NCI-H1694 treated with DMSO at 0.1 percent for 48 hours (cell line): ENCODE results near the gene EPHA3.

Experiments
- DNase-seq: peaks from one replicate; lab custom pipeline; 2025; lab: John Stamatoyannopoulos, UW

EPHA3 gene

DNA sequence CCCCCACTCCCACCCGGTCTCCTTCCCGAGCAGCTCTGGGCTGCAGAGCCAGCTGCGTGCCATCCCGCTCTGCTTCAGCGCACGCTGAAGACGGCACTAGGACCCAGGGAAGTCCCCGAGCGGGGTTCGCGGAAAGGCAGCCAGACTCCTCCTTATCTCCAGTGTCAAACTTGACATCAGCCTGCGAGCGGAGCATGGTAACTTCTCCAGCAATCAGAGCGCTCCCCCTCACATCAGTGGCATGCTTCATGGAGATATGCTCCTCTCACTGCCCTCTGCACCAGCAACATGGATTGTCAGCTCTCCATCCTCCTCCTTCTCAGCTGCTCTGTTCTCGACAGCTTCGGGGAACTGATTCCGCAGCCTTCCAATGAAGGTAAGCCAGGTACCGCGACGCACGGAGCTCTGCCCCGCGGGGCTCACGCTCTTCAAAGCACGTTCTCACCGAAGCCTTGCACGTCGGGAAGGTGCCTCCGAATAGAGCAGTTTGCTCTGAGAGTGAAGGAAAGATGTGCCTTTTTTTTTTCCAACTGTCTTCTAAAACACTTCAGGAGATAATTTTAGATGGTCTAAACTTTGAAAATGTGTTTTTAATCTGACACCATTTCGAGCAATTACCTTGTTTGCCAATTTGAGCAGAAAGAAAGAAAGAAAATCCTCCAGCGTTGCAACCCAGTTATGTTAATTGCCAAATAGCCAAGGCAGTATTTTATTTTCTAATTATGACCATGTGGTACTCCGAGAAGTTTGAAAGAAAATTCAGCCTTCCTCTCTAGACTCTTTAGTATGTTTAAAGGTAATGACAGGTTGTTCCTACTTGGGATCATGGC, at the start of gene EPHA3:
Gene EPHA3, plus strand, starts transcription at position 161 of the 830 bp plus-strand sequence. Its CDS starts 128 bp downstream, at position 289.
- DNase-seq, result peak; percentile 16

DNA sequence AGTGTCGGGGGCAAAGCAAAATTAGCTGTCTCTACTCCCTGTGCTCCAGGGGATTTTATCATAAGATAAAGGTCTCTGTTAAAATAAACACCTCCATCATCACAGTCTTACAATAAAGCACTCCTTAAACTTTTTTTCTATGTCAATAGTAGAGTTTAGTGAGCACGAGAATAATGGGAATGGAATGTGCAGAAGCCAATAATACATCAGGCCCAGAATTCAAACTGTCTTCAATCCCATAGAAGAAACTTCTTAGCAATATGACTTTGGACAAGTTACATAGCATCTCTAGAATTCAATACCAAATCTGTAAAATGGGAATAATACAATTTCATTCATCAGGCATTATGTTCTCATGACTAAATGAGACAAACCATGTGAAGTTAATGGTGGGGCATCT, 49.0 kb upstream of the EPHA3 start:
- DNase-seq, result no peak

DNA sequence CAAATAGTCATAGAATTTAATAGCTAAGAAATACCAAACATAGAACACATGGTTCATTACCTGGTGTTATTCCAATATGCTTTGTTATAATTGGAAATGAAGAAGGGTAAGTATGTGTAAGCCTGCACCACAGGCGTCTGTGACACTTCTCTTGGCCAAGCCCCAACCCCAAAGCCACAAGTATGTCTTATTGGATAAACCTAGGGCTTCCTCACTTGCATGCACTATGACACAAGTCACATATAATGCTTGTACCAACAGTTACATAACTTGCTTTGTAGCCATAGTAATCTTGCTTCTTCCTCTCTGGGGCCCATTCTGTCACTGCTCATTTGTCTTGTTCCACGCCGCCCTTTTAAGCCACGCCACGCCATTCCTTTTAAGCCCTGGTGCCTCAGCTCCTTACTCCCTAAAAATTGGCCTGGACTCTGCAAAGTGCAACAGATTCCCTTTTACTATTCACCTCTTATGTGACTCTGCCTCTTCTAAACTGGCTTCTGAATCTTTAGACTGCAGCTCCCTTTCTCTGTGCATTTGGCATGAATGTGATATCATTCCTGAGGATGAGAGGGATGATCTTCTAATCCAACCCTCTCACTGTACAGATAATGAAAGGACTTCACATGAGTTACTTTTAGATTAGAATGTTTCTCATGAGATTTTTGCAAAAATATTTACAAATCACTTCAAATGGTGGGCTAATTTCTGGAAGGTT, 48.1 kb upstream of the EPHA3 start:
- DNase-seq, result no peak

DNA sequence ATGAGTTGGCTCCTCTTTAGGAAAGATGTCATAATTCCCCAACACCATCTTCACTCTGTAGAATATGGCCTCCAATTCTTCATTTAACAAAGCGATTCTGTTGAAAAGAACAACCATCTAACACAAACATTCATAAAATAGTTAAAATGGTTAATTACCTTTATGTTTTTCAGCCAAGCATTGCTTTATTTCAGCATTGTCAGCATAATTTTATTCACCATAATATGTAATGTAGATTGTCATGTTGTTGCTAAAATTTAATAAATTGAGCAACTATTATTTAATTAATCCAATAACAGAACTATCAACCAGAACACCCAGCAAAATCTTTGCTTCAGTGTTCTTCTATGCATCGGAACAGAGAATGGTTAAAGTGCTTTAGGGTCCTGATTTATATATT, 46.2 kb upstream of the EPHA3 start:
- DNase-seq, result no peak

DNA sequence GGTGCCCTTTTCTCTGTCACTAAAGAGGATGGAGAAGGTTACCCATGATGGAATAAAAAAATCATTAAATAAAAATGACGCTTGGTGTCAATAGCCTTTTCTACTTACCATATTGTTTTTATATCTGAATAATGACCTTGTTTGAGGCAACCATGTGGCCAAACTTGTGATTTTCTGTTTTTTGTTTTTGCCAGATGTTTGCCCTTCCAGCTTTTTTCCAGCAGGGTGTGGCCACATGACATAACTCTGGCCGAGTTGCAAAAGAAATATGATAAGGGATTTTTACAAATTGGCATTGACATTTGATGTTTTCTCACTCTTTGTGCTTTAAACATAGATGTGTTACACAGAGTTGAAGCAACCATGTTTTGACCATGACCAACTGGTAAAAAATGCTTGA, 39.7 kb upstream of the EPHA3 start:
- DNase-seq, result no peak

DNA sequence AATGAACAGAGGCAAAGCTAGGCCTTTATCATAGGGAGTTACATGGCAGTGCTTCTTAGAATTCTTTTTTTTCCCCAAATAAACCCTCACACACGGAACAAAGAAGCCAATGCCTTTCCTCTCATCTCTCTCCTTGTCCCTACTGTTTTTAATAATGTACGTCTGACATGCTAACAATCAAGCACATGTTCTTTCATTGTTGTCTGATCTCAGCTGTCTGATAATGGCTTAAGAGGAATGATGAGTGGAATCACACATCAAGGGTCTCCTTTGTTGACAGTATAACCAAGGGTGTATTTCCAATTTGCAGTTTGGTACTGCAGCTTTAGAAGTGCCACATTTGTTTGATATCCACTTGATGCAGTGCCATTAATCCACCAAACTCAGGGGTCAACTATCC, 34.8 kb upstream of the EPHA3 start:
- DNase-seq, result no peak

DNA sequence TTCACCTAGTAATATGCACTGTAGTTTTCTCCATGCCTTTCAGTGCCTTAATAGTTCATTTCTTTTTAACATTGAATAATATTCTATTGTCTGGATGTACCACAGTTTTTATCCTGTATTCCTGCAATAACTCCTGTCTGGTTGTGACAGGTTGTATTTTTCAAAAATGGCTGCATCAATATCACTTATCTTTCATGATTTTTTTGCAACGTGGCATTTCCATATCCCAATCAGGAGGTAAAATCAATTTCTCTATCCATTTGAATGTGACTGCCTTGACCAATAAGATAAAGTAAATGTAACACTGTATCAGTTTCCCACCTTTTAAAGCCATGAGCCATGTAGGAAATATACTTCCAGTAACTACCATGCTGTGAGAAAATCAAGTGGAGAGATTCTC, 27.5 kb upstream of the EPHA3 start:
- no peak for DNase-seq

DNA sequence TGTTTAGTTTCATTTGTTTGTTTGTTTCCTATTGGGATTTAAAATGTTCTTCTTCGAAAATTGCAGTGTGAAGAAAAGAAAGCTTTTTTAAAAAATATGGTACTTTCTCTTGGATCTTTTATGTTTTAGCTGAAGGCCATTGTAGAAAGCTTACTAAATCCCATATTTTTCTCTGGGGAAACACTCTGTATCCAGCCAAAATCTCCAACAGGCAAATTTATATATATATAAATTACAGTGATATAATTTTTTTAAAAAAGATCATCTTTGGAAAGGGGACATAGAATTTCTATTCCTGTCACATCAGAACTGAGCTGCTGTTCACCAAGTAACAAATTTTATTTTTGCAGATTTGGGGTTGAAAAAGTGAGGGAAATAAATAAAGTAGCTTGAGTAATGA, 19.6 kb upstream of the EPHA3 start:
- DNase-seq, result no peak

DNA sequence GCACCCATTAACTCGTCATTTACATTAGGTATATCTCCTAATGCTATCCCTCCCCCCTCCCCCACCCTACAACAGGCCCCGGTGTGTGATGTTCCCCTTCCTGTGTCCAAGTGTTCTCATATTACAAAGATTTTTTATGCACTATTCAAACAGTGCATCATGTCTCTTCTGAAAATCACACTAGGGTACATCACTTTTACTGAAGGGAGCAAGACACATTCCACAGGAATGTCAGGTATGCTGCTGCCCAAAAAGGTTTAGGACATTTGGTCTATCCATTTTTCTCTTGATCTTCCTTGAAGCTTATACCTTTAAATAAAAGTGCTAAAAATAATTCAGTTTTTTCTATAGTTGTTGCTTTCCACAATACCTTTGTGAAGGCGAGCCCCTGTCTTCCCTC, 9.2 kb upstream of the EPHA3 start:
- no peak for DNase-seq

DNA sequence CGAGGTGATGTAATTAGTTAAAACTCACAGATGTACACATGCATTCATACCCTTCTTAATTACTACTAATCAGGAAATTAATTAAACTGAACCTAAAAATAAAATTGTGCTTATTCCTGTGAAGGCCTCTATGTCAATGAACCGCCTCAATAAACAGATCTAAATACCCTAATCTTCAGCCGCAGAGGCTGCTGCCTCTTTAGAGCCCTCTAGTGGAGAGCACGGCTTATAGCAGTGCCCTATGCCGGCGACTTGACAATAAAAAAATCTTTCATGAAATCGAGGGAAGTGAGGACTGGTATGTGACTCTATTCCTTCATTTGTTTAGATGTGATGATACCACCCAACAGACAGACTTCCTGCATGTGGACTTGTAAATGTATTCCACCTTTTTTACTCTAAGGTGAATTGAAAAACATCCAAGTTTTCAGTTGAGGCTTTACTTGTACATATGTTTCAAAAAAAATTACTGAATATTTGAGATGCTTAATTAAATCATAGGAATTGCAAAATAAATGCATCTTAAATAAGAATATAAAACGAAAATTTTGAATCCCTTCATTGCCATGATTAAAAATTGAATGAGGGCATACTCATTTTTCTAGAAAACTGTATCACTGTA, 8.3 kb upstream of the EPHA3 start:
- DNase-seq, result no peak

DNA sequence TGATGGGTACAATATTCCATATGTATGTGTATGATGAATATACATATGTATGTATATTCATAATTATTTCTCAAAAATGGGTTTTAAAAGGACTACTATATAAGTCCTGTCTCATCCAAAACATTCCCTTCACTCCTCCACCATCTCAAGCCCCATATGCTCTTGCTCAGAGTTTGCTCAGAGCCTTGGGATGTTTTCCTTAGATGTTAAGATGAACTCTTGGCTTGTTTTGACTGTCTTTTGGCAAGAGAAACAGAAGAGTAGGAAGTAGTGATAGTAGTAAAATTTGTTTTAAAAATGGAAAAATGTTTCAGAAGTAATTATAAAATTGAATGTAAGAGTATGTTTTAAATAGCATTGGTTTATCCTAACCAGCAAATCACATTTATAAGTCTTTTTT, 6.2 kb upstream of the EPHA3 start:
- no peak for DNase-seq

DNA sequence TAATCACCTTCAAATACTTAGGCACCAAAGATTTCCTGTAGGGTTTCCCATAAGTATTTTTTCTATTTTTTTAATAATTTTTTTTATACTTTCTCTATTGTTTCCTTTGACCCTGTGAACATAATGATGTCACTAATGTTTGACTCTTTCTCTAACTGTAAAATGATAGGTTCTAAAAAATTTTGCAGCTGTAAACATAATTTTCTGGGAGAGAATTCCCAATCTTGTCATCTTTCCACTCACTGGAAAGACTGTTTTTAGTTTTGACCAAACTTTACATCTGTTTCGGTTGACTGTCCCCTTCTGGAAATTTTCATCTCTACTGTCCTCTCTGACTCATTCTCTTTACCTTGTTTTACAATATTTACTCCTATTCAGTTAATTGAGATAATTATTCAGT, 5.5 kb upstream of the EPHA3 start:
- DNase-seq, result no peak

DNA sequence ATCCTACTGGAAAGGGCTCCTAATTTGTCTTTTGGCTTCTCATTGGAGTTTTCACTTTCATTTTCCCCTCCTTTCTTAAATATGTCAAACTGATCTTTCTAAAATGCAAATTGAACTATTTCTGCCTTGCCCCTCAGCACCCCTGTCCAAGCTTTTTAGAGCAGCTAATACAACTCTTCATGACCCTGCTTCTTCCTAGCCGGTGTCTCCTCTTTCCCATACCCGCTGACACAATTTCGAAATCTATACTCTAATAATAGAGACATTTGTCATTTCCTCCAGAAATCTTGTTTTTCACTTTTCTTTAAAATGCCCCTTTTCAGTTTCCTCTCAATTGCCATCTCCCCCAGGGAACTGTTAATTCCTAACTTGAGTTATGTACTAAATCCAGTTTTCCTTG, 2.9 kb upstream of the EPHA3 start:
- no peak for DNase-seq

DNA sequence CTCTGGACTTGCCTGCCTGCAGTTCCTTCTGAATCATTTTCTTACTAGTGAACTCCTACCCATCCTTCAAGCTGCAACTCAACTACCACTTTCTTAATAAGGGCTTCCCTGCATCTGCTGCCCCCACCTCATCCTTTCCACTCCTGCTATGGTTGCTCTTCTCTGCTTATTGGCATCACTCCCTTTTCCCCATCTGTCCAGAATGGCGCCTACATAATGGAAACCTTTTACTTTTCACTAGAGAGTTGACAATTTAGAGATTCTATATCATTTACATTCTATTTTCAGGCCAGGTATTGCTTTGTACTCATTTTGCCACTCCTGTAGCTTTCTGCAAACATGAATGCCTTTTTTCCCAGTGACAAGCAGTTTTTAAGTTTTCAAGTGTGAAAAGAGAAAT, 1.9 kb upstream of the EPHA3 start:
- no peak for DNase-seq

DNA sequence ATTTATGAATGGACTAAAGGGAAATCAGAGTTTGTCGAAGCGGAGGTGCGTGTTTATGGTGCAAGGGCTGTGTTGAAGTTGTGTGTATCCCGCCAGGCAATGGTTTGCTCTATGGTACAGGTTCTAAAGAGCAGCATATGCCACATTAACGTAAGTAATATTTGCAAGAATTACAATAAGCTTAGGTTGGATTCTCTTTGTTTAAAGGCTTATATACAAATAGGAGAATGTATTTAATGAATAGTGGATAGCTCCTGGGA, 800 bp downstream of the EPHA3 start:
- no peak for DNase-seq

DNA sequence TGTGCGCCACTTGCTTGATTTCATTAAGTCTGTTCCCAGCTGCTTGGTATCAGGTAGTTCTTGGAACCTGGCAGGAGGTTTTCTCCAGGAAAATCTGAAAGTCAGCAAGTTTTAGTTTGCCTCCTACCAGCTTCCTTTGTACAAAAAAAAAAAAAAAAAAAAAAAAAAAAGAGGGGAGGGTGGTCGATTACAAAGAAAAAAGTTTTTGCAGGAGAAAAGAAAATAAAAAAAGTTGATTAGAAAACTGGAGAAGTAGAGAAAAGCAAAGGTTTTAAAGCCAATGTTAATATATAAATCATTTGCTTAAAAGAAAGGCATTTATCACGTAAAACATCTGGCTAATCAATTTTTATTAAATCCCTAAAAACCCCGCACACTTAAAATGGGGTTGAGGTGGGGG, 5.9 kb downstream of the EPHA3 start:
- no peak for DNase-seq

DNA sequence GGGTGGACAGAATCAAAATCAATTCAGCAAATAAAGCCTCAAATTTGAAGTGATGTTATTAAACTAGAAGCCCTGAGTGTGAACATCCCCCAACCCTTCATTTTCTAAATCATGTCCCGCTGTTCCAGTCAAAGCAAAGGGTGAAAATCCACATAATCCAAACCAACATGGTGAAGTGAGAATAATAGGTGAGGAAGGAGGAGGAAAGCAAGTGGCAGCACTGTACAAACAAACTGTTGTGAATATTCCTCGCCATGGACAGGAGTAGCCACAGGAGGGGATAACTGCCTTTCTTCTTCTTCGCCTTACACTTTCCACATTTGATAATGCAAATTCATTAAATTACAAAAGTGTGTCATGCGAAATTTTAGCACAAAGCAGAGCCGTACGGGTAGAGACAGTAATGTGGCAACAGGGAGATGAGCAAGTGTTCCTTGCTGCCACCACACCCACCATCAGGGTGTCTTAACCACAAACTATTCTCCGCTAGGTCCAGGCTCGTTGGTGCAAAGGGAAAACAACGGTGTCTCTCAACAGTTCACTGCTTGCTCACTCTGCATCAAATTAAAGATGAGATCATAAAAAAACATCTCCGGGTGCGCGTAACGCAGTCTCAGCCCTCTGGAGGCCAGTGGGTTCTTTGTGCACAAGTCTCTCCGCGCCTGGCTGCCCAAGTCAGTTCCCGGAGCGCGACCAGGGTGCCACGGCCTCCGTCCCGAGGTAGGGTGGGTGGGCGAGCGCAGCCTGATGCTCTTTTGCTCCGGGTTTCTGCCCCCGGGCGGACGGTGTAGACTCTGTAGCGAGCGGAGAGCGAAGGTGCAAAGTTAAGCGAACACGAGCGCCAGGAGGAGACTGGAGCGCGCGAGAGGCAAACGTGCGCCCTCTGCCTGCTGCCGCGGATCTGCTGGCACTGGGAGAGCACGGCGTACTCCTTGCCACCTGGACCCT, 6.7 kb downstream of the EPHA3 start:
- peak; percentile 26 for DNase-seq

DNA sequence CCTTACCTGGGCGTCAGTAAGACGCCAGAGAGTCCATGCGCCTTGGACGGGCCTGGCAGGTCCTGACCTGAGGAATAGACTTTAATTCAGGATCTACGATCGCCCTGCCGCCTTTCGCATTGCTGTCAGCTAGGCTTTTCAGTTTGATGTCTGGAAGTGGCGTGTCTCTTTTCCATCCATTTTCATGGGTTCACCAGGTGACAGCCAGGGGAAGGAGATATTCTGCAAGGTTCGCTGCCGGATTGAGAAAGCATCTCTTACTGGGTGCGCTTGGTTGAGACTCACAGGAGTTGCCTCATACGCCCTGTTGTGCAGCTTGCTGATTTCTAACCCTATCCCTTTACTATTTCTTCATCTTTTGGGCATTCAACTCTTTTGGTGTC, 7.4 kb downstream of the EPHA3 start:
- no peak for DNase-seq

DNA sequence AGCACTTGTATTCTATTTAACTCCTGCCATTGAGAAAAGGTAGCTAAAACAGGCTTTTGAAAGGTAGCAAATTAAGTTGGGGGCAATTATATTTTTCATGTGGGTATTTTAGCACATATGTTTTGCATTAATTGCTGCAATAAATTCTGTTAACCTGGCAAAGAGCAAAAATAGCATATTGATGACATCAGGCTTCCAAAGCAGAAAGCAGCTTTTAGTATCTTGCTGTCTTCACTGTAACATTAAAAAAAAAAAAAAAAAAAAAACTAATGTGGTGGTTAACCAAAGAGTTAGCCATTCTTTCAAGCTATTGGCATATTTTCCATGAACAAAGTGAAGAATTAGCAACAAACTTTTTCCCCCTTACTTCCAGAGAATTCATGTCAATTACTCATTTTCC, 9.1 kb downstream of the EPHA3 start:
- no peak for DNase-seq

DNA sequence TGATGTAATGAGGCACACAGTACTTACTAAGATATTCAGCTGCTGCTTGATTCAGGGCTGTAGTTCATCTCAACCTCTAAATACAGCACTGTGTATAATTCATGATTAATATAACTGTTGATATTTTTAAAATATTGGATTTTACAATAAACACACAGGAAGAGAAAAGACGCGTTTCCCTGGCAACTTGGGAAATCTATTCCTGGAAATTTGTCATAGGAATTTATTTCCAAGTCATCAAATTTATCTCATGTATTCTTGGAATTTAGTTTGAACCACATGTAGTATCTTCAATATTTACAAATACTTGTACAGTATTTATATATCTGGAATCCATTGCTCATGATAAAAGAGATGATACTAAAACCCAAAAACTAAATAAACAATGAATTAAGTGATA, 30.6 kb downstream of the EPHA3 start:
- no peak for DNase-seq

DNA sequence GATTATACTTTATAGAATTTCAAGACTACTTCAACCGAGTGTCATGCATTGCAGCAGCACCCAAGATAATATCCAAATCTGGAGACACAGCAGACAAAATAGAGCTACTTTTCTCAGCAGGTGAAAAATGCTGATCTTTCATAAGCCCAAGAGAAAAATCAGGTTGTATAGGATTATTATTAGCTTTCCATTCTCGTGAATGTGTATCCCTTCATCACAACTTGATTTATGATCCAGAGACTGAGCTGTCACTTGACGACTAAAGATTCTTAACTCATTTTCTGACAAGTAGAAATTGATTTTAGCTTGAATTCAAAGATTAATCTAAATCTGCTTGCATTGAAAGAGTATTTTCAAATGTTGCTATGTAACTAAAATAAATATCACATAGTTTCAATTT, 32.4 kb downstream of the EPHA3 start:
- no peak for DNase-seq

DNA sequence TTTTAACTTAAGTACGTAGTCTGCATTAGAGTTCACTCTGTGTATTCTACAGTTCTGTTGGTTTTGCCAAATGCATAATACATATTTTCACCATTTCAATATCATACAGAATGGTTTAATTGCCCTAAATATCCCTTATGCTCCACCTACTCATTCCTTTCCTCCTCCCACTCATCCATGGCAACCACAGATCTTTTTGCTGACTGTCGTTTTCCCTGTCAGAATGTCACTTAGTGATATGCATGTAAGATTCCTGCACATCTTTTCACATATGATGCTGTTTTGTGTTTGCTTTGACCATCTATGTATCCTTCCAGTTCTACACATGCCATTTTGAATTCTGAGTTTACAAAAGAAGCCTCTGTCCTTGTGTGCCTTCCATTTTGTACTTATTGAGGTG, 36.7 kb downstream of the EPHA3 start:
- no peak for DNase-seq
